ENCODE results near the gene ECM1. TPM values are rescaled to one million over a fixed set of nuclear protein-coding genes. Genes with fewer than 3 reads are reported as not detected.

ECM1 gene
- total and polyA plus RNA-seq, 2 donors (not counting 3 experiments of a cell fraction or from before 2014, with no cell fraction given) = 7.2 to 16.6 TPM

DNA sequence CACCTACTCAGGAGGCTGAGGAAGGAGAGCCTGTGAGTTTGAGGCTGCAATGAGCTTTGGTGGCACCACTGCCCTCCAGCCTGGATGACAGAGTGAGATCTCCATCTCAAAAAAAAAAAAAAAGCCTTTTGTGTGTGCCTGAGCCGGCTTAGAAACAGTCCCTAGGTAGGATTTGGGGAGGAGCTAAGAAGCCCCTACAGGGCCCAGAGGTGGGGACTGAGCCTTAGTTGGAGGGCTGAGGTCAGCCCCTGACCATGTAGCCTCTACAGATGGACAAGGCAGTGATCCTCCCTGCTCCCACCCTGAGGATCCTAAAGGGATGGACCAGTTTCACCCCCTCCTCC is 43.8 kb downstream of the ECM1 start:
- no TSS peak for BruUV-seq (replicated peaks)
- FAIRE-seq (no peak), DNase-seq (ENCODE audit: low read depth, low spot score) (no peak)
- H3K9ac ChIP-seq (replicated peaks; ENCODE audit: extremely low read depth, insufficient read depth, low read length) = no peak overlapping the region
- peaks cover 0 to 4% of the 10 kb centered on the region in 2 experiments for H3K36me3 ChIP-seq (ENCODE audit: control insufficient read depth in 2 of 2, extremely low read depth in 1 of 2, insufficient read depth in 2 of 2, low read length in 2 of 2)
- intact Hi-C loops (cut with micrococcal nuclease) (no loop called here), dilution Hi-C loops (cut with MboI; ENCODE audit: extremely low pct_ligation_motif_present, low sequenced_read_pairs) (no loop called here)
- H3K27me3 ChIP-seq (ENCODE audit: control insufficient read depth in 2 of 2, insufficient read depth in 2 of 2, low read length in 2 of 2) = no peaks in the 10 kb centered on the region
- POLR2A ChIA-PET = interaction anchor here (0.6 to 1.3 kb wide), 3 partner anchors 28 to 460 kb away, joined by 5 to 7 read pairs (median 5); partner anchors contain the start of gene MCL1
- no peaks in the 10 kb centered on the region for H4K20me1 ChIP-seq (replicated peaks; ENCODE audit: control insufficient read depth, extremely low read depth, insufficient read depth, low read length)
- no peak overlapping the region for H3K4me2 ChIP-seq (ENCODE audit: insufficient read depth, low read length)
- H3K4me1 ChIP-seq (ENCODE audit: control insufficient read depth, extremely low read depth, insufficient read depth, low read length) = peaks cover 22% of the 10 kb centered on the region
- H3K4me3 ChIP-seq (replicated peaks in 1 of 3; ENCODE audit: insufficient read depth in 1 of 3, low read depth in 1 of 3, low read length in 3 of 3) = no peak overlapping the region
- CTCF ChIA-PET = interaction anchor here (1.0 to 2.1 kb wide), 4 partner anchors 9 to 296 kb away, joined by 3 to 17 read pairs (median 6); no protein-coding TSS in a partner anchor
- no peak overlapping the region for H2AFZ ChIP-seq (ENCODE audit: low read depth, low read length)
- H3K27ac ChIP-seq (ENCODE audit: insufficient read depth, low read depth, low read length) = no peak overlapping the region
- no peaks in the 10 kb centered on the region for H3K9me1 ChIP-seq (replicated peaks; ENCODE audit: control insufficient read depth, extremely low read depth, insufficient read depth, low read length)
- H3K9me3 ChIP-seq (replicated peaks; ENCODE audit: control insufficient read depth, insufficient read depth, low read length) = no peaks in the 10 kb centered on the region
- H3K79me2 ChIP-seq (ENCODE audit: control insufficient read depth, insufficient read depth, low read length) = no peaks in the 10 kb centered on the region
- TF ChIP-seq POLR2A (IDR thresholded peaks at IDR 0.05; ENCODE audit: low read depth, low read length) (no peak), POLR2AphosphoS5 (IDR thresholded peaks at IDR 0.05; ENCODE audit: insufficient read depth, low read depth, low read length) (no peak), EZH2 (IDR thresholded peaks at IDR 0.05; ENCODE audit: borderline replicate concordance, low read depth, low read length, severe bottlenecking) (no peak), MYC (IDR thresholded peaks at IDR 0.05; ENCODE audit: low read depth, low read length) (no peak), FOS (IDR thresholded peaks at IDR 0.05; ENCODE audit: borderline replicate concordance, insufficient read depth, low read length) (no peak), JUN (IDR thresholded peaks at IDR 0.05; ENCODE audit: borderline replicate concordance, insufficient read depth, insufficient read length, low read depth) (no peak), GATA2 (IDR thresholded peaks at IDR 0.05; ENCODE audit: insufficient read depth, insufficient read length, low read depth, low read length) (no peak)
- TF ChIP-seq, protein P1, sequence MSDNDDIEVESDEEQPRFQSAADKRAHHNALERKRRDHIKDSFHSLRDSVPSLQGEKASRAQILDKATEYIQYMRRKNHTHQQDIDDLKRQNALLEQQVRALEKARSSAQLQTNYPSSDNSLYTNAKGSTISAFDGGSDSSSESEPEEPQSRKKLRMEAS (IDR thresholded peaks at IDR 0.05; ENCODE audit: insufficient read depth, insufficient read length) = no peak
- TF ChIP-seq, protein P2, sequence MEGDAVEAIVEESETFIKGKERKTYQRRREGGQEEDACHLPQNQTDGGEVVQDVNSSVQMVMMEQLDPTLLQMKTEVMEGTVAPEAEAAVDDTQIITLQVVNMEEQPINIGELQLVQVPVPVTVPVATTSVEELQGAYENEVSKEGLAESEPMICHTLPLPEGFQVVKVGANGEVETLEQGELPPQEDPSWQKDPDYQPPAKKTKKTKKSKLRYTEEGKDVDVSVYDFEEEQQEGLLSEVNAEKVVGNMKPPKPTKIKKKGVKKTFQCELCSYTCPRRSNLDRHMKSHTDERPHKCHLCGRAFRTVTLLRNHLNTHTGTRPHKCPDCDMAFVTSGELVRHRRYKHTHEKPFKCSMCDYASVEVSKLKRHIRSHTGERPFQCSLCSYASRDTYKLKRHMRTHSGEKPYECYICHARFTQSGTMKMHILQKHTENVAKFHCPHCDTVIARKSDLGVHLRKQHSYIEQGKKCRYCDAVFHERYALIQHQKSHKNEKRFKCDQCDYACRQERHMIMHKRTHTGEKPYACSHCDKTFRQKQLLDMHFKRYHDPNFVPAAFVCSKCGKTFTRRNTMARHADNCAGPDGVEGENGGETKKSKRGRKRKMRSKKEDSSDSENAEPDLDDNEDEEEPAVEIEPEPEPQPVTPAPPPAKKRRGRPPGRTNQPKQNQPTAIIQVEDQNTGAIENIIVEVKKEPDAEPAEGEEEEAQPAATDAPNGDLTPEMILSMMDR (IDR thresholded peaks at IDR 0.05; ENCODE audit: extremely low read depth in 1 of 2, insufficient read depth in 1 of 2, low read depth in 1 of 2, low read length in 2 of 2) = no peak
